Measurements from ENCODE around the gene ZAP70.

The ZAP70 gene

DNA sequence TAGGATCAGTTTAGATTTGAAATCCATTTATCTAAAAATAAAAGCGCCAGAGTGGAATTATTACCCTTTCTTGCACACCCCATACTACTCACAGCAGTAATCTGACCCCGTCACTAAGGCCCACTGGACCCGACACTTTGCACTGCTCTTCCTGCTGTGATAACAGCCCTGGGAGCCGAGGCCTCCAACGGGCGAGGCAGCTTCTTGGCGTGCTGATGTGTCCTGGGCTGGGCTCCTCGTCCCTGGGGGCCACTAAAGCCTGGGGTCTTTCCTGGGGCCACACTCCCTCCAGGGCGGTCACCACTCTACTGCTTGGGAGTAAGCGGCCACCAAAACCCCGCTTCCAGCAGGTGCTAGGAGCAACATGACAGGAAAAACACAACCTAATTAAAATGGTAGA, 61.7 kb downstream of the ZAP70 start:
- in situ Hi-C loops (cut with MboI; ENCODE audit: low sequenced_read_pairs), result no loop called here

DNA sequence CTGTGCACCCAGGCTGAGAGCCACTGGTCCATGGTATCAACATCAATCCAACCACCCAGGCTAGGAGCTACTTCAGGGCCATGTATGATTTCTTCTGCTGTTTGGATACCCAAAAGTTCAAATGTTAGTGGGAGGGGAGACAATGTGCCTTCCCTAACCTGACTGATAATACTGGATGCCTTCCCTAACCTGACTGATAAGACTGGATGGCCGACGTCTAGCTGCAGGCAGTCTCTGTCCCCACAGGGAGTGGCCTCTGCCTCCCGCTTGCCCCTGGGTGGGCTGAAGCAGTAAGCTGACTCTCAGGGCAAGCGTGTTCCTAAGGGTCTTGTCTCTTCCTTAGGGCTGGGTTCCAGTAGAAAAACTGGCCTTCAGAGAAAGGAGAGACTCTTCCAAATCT, 65.8 kb downstream of the ZAP70 start:
- in situ Hi-C loops (cut with MboI; ENCODE audit: low sequenced_read_pairs), result no loop called here

DNA sequence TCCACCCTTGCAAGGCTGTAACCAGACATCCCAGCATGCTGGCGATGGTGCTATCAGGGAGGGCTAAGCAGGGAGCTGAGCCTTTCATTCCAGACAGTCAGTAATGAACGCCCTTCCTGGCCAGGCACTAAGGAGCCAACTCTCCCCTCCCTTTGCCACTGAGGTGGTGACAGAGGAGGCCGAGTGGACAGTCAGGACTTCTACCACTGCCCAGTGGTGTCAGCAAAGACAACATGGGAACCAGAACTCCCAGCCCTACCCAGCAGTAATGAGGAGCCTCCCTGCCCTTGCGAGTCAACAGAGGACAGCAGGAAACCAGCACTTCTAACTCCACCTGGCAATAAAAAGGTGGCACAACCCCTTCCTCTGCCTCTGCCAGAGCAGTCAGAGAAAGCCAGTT, 68.6 kb downstream of the ZAP70 start:
- in situ Hi-C loops (cut with MboI; ENCODE audit: low sequenced_read_pairs), result no loop called here

DNA sequence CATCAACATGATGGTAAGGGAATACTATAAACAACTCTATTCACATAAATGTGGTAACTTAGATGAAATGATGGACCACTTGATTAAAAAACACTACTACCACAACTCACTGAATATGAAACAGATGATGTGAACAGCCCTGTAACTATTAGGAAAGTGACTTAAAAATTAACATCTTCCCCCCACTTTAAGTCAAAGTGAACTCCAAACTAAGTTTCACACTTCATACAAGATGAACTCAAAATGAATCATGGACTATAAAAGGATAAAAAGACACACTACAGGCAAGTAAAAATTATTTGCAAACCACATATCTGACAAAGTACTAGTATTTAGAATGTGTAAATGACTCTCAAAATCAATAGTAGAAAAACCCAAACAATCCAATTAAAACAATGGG, 71.6 kb downstream of the ZAP70 start:
- in situ Hi-C loops (cut with MboI; ENCODE audit: low sequenced_read_pairs), result no loop called here

DNA sequence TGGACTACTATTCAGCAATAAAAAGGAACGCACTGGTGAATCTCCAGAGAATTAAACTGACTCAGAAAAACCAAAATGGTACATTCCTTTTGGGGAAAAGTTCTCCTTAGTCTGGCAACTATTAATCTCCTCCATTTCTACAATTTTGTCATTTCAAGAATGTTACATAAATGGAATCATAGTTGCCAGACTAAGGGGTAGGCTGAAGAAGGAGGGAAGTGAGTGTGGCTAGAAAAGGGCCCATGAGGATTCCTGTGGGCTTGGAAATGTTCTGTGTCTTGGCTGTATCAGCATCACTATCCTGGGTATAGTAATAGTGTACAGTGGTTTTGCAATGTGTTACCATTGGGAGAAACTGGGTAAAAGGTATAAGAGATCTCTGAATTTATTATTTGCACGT, 72.4 kb downstream of the ZAP70 start:
- in situ Hi-C loops (cut with MboI; ENCODE audit: low sequenced_read_pairs), result no loop called here

DNA sequence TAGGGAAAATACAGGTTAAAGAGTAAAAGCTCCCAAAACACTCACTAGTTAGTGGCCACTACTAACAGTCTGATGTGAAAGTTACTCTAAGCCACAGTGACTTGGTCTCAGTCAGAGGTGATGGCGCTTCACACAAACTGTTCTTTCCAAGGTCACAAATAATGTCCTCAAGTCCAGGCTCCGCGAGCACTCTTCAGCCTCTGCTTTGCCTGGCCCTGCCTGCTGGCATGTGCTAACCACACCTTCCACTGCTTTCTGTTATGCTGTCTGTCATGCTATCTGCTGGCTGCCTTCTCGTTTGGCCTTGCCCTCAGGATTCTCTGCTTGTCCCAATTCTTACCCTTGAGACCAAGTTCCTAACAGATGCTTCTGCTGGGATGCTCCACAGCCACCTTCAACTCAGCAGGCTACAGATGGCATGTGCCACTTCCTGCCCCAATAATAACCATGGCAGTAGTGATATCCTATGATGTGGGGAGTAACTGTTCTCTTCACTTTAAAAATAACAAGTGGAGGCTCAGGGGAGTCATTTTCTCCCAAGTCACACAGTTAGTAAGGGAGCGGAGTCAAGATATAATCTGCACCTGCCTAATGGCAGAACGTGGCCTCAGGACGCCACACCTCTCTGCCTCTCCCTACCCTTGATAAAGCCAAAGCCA, 75.7 kb downstream of the ZAP70 start:
- in situ Hi-C loops (cut with MboI; ENCODE audit: low sequenced_read_pairs), result no loop called here
